Hepatocyte (in vitro differentiated cells): Measurements from ENCODE around the gene NTRK3.

ENCODE experiments used
- CTCF ChIP-seq: fragments of 200-600 bp; sonication (generic); IDR thresholded peaks from 2 replicates; pipeline ENCODE4 v1.5.1; 2016; ENCODE audit warnings: antibody characterized with exemption, mild to moderate bottlenecking; ENCODE audit not compliant: poor library complexity
- EZH2 ChIP-seq: fragments of 200-600 bp; sonication (generic); IDR thresholded peaks from 2 replicates; pipeline ENCODE4 v1.6.1; 2016; ENCODE audit warnings: antibody characterized with exemption, mild to moderate bottlenecking, borderline replicate concordance
- EZH2phosphoT487 ChIP-seq: fragments of 200-600 bp; sonication (generic); IDR thresholded peaks from one replicate; pipeline ENCODE4 v1.6.1; 2018; ENCODE audit warnings: antibody characterized with exemption, mild to moderate bottlenecking, low read depth, moderate library complexity; ENCODE audit not compliant: unreplicated experiment, severe bottlenecking

GRCh38 chr15:88232771-88233201 is 23.8 kb downstream of the NTRK3 start:
- TF ChIP-seq CTCF = no peak
- TF ChIP-seq EZH2phosphoT487 = no peak
- TF ChIP-seq EZH2 = no peak
